HG02970 (cell line): ENCODE results near the gene FAM110A.
A peak's percentile ranks its signal among the peaks of the same experiment; 100 is the strongest.
"Not testable (repeated sequence)": the region's sequence is repeated elsewhere in the genome, so short reads cannot be mapped to it uniquely, and the experiment has no call there.

Source experiments
- ATAC-seq: cut with Tn5 transposase; IDR thresholded peaks from one replicate; pipeline ENCODE4 v1.9.1; 2021; ENCODE audit warnings: mild to moderate bottlenecking, moderate library complexity, moderate number of reproducible peaks; ENCODE audit not compliant: unreplicated experiment, low FRiP score

FAM110A gene

GRCh38 chr20:833450-834150, at the start of gene FAM110A:
FAM110A (plus strand) TSS chr20:833715; CDS start chr20:844805, 11,090 bp downstream.
- ATAC-seq: peak; percentile 94

- ATAC-seq: no peak
Measured at GRCh38 chr20:787825-788224, 45.7 kb upstream of the FAM110A start.

- ATAC-seq: no peak
Measured at GRCh38 chr20:791056-791455, 42.5 kb upstream of the FAM110A start.

- no peak for ATAC-seq
Measured at GRCh38 chr20:792248-792647, 41.3 kb upstream of the FAM110A start.

- no peak for ATAC-seq
Measured at GRCh38 chr20:796921-797320, 36.6 kb upstream of the FAM110A start.

GRCh38 chr20:798746-799145, 34.8 kb upstream of the FAM110A start:
- ATAC-seq: not testable (repeated sequence)

GRCh38 chr20:800026-800425, 33.5 kb upstream of the FAM110A start:
- ATAC-seq: not testable (repeated sequence)

GRCh38 chr20:801678-802077, 31.8 kb upstream of the FAM110A start:
- ATAC-seq: no peak

- ATAC-seq: no peak
Measured at GRCh38 chr20:805713-806112, 27.8 kb upstream of the FAM110A start.

GRCh38 chr20:811776-812434, 21.6 kb upstream of the FAM110A start:
- ATAC-seq: not testable (repeated sequence)

GRCh38 chr20:812435-812814, 21.1 kb upstream of the FAM110A start:
- ATAC-seq: not testable (repeated sequence)

- no peak for ATAC-seq
Measured at GRCh38 chr20:813390-813789, 20.1 kb upstream of the FAM110A start.

GRCh38 chr20:815226-815625, 18.3 kb upstream of the FAM110A start:
- no peak for ATAC-seq

- no peak for ATAC-seq
Measured at GRCh38 chr20:815914-816606, 17.5 kb upstream of the FAM110A start.

- no peak for ATAC-seq
Measured at GRCh38 chr20:818001-818664, 15.4 kb upstream of the FAM110A start.

GRCh38 chr20:819680-820322, 13.7 kb upstream of the FAM110A start:
- ATAC-seq: no peak

GRCh38 chr20:820323-820953, 13.1 kb upstream of the FAM110A start:
- no peak for ATAC-seq

GRCh38 chr20:821046-821730, 12.3 kb upstream of the FAM110A start:
- no peak for ATAC-seq

GRCh38 chr20:821731-822065, 11.8 kb upstream of the FAM110A start:
- ATAC-seq: no peak
